PFSK-1 (cell line): ENCODE data around the gene DNAH17.

ENCODE experiments used
- FOXP2 ChIP-seq: optimal IDR thresholded peaks from 2 replicates; pipeline ENCODE3; 2011; ENCODE audit warnings: borderline replicate concordance, control low read depth, inconsistent platforms; ENCODE audit not compliant: insufficient read depth; ENCODE audit errors: extremely low read length, extremely low read depth
- POLR2AphosphoS5 ChIP-seq: IDR thresholded peaks from 2 replicates; pipeline ENCODE4 v1.6.1; 2012; ENCODE audit warnings: low read depth, mild to moderate bottlenecking, control low read depth, low read length, moderate library complexity
- SIN3A ChIP-seq: IDR thresholded peaks from 2 replicates; pipeline ENCODE4 v1.6.1; 2012; ENCODE audit warnings: mild to moderate bottlenecking, low read length, moderate library complexity, borderline replicate concordance; ENCODE audit not compliant: insufficient read depth
- TAF1 ChIP-seq: IDR thresholded peaks from 2 replicates; pipeline ENCODE4 v1.6.1; 2012; ENCODE audit warnings: low read length, control low read depth, borderline replicate concordance; ENCODE audit not compliant: insufficient read depth
- TF ChIP-seq, protein P1 (sequence below), 2 experiments: IDR thresholded peaks; 2 replicates each; pipeline versions ENCODE4 v1.6.1 to v1.8.0; 2011 to 2012; ENCODE audit warnings: low read depth in 2 of 2, low read length in 2 of 2, control low read depth in 1 of 2, inconsistent platforms in 1 of 2, mild to moderate bottlenecking in 1 of 2, moderate library complexity in 1 of 2; ENCODE audit not compliant: insufficient read depth in 1 of 2

DNA sequence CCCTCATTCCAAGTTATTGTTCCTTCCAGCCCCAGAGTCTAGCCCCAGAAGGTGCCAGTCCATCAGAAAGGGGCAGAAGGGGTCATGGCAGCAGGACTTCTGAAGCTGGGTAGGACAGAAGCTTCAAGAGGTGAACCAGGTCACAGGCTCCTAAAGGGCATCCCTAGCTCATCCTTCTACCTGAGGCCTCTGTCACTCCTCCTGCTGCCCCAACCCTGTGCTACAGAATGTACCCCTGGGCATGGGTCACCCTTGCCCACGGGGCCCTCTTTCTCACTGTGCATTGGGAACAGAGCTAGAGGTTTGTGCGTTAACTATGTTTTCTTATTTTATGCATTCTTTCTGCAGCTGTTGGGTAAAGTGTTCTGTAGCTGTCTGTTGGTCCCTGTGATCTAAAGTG lies 46.5 kb downstream of the DNAH17 start:
- TF ChIP-seq POLR2AphosphoS5: no peak
- no peak for TF ChIP-seq TAF1
- TF ChIP-seq, protein P1, sequence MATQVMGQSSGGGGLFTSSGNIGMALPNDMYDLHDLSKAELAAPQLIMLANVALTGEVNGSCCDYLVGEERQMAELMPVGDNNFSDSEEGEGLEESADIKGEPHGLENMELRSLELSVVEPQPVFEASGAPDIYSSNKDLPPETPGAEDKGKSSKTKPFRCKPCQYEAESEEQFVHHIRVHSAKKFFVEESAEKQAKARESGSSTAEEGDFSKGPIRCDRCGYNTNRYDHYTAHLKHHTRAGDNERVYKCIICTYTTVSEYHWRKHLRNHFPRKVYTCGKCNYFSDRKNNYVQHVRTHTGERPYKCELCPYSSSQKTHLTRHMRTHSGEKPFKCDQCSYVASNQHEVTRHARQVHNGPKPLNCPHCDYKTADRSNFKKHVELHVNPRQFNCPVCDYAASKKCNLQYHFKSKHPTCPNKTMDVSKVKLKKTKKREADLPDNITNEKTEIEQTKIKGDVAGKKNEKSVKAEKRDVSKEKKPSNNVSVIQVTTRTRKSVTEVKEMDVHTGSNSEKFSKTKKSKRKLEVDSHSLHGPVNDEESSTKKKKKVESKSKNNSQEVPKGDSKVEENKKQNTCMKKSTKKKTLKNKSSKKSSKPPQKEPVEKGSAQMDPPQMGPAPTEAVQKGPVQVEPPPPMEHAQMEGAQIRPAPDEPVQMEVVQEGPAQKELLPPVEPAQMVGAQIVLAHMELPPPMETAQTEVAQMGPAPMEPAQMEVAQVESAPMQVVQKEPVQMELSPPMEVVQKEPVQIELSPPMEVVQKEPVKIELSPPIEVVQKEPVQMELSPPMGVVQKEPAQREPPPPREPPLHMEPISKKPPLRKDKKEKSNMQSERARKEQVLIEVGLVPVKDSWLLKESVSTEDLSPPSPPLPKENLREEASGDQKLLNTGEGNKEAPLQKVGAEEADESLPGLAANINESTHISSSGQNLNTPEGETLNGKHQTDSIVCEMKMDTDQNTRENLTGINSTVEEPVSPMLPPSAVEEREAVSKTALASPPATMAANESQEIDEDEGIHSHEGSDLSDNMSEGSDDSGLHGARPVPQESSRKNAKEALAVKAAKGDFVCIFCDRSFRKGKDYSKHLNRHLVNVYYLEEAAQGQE (IDR thresholded peaks at IDR 0.05; ENCODE audit: insufficient read depth in 1 of 2, low read depth in 2 of 2, low read length in 2 of 2): no peak
- no peak for TF ChIP-seq SIN3A
- TF ChIP-seq FOXP2: no peak
